DOHH2 (cell line): ENCODE data around the gene RASL11A.

Experiments used
- H3F3A ChIP-seq: fragments of 200-600 bp; sonication (generic), shearing (Covaris generic); 2 replicates; pipeline ENCODE4 v1.6.0; 2016; ENCODE audit warnings: antibody characterized with exemption, mild to moderate bottlenecking; ENCODE audit not compliant: control insufficient read depth, insufficient read depth
- H3K27ac ChIP-seq: fragments of 200-600 bp; sonication (generic); 2 replicates; pipeline ENCODE4 v1.5.1; 2014; ENCODE audit warnings: low read depth, mild to moderate bottlenecking, low read length, moderate library complexity
- H3K27me3 ChIP-seq: fragments of 200-600 bp; sonication (generic); 2 replicates; pipeline ENCODE4 v1.6.1; 2014; ENCODE audit warnings: mild to moderate bottlenecking, low read length, mixed read lengths; ENCODE audit not compliant: control insufficient read depth
- H3K36me3 ChIP-seq: fragments of 200-600 bp; sonication (generic); 2 replicates; pipeline ENCODE4 v1.6.1; 2014; ENCODE audit warnings: mild to moderate bottlenecking, low read length, moderate library complexity, mixed read lengths; ENCODE audit not compliant: control insufficient read depth
- H3K4me1 ChIP-seq: fragments of 200-600 bp; sonication (generic); 2 replicates; pipeline ENCODE4 v1.6.1; 2014; ENCODE audit warnings: mild to moderate bottlenecking, low read length, mixed read lengths; ENCODE audit not compliant: control insufficient read depth
- H3K4me2 ChIP-seq: fragments of 200-600 bp; sonication (generic); 2 replicates; pipeline ENCODE4 v1.6.0; 2014; ENCODE audit warnings: mild to moderate bottlenecking, low read length, moderate library complexity
- H3K4me3 ChIP-seq: fragments of 200-600 bp; sonication (generic); 2 replicates; pipeline ENCODE4 v1.5.1; 2014; ENCODE audit warnings: mild to moderate bottlenecking, low read length, mixed read lengths
- H3K79me2 ChIP-seq: fragments of 200-600 bp; sonication (generic); 2 replicates; pipeline ENCODE4 v1.6.1; 2014; ENCODE audit warnings: mild to moderate bottlenecking, low read length, mixed read lengths; ENCODE audit not compliant: control insufficient read depth
- H3K9me2 ChIP-seq: fragments of 200-600 bp; sonication (generic); replicated peaks from 2 replicates; pipeline ENCODE4 v1.6.1; 2014; ENCODE audit warnings: mild to moderate bottlenecking, low read length, mixed read lengths; ENCODE audit not compliant: control insufficient read depth
- H3K9me3 ChIP-seq: fragments of 200-600 bp; sonication (generic); 2 replicates; pipeline ENCODE4 v1.6.1; 2014; ENCODE audit warnings: antibody characterized with exemption, low read length, mixed read lengths; ENCODE audit not compliant: control insufficient read depth, insufficient read depth
- H4K20me1 ChIP-seq: fragments of 200-600 bp; sonication (generic); 2 replicates; pipeline ENCODE4 v1.6.0; 2014; ENCODE audit warnings: low read depth, mild to moderate bottlenecking, antibody characterized with exemption, low read length, moderate library complexity; ENCODE audit not compliant: control insufficient read depth, insufficient read depth
- CTCF ChIP-seq: fragments of 200-600 bp; sonication (generic); IDR thresholded peaks from one replicate; pipeline ENCODE4 v1.5.1; 2014; ENCODE audit warnings: antibody characterized with exemption, mild to moderate bottlenecking, low read depth, low read length; ENCODE audit not compliant: poor library complexity, severe bottlenecking
- EZH2phosphoT487 ChIP-seq: fragments of 200-600 bp; sonication (generic); IDR thresholded peaks from 2 replicates; pipeline ENCODE4 v1.6.1; 2017; ENCODE audit warnings: borderline replicate concordance, mild to moderate bottlenecking, antibody characterized with exemption, low read length, moderate library complexity, mixed read lengths

RASL11A gene

GRCh38 chr13:27261396-27261795 lies 9.2 kb upstream of the RASL11A start:
- no peaks in the 10 kb centered on the region for H3K9me2 ChIP-seq
- peaks cover 66% of the 10 kb centered on the region for H3K36me3 ChIP-seq
- H3K9me3 ChIP-seq = no peaks in the 10 kb centered on the region
- H3K4me2 ChIP-seq = no peak overlapping the region
- H3K27ac ChIP-seq = no peak overlapping the region
- H3K4me3 ChIP-seq = no peak overlapping the region
- H3K27me3 ChIP-seq = no peaks in the 10 kb centered on the region
- H3K4me1 ChIP-seq = peaks cover 68% of the 10 kb centered on the region
- H3F3A ChIP-seq = peaks cover 72% of the 10 kb centered on the region
- TF ChIP-seq CTCF = no peak
- no peak for TF ChIP-seq EZH2phosphoT487
- H3K79me2 ChIP-seq = peaks cover 37% of the 10 kb centered on the region
- H4K20me1 ChIP-seq = no peaks in the 10 kb centered on the region

- no peak overlapping the region for H3K27ac ChIP-seq
- H3K4me1 ChIP-seq = peaks cover 59% of the 10 kb centered on the region
- H3K27me3 ChIP-seq = no peaks in the 10 kb centered on the region
- peaks cover 16% of the 10 kb centered on the region for H3K79me2 ChIP-seq
- H4K20me1 ChIP-seq = no peaks in the 10 kb centered on the region
- no peaks in the 10 kb centered on the region for H3K9me3 ChIP-seq
- no peak overlapping the region for H3K4me2 ChIP-seq
- no peaks in the 10 kb centered on the region for H3K9me2 ChIP-seq
- peaks cover 61% of the 10 kb centered on the region for H3F3A ChIP-seq
- no peak overlapping the region for H3K4me3 ChIP-seq
- TF ChIP-seq EZH2phosphoT487 = no peak
- no peak for TF ChIP-seq CTCF
- H3K36me3 ChIP-seq = peaks cover 48% of the 10 kb centered on the region
These were observed 7.2 kb upstream of the RASL11A start for GRCh38 chr13:27263438-27263837.

GRCh38 chr13:27264181-27264580 lies 6.4 kb upstream of the RASL11A start:
- no peaks in the 10 kb centered on the region for H3K9me2 ChIP-seq
- no peaks in the 10 kb centered on the region for H4K20me1 ChIP-seq
- H3K27me3 ChIP-seq = no peaks in the 10 kb centered on the region
- H3K4me2 ChIP-seq = no peak overlapping the region
- H3K9me3 ChIP-seq = no peaks in the 10 kb centered on the region
- H3K79me2 ChIP-seq = peaks cover 9% of the 10 kb centered on the region
- peak overlapping the region; percentile 0; the same call in 1 of the 2 replicates for H3K27ac ChIP-seq
- H3K36me3 ChIP-seq = peaks cover 40% of the 10 kb centered on the region
- H3F3A ChIP-seq = peaks cover 53% of the 10 kb centered on the region
- no peak overlapping the region for H3K4me3 ChIP-seq
- H3K4me1 ChIP-seq = peaks cover 52% of the 10 kb centered on the region
- TF ChIP-seq CTCF (no peak), EZH2phosphoT487 (no peak)

- Histone ChIP-seq H3K4me1 (peaks cover 47% of the 10 kb centered on the region), H3K36me3 (peaks cover 36% of the 10 kb centered on the region), H3K27me3 (no peaks in the 10 kb centered on the region), H3K27ac (peak overlapping the region; percentile 0; the same call in 1 of the 2 replicates), H3K9me3 (no peaks in the 10 kb centered on the region), H4K20me1 (no peaks in the 10 kb centered on the region), H3F3A (peaks cover 48% of the 10 kb centered on the region), H3K79me2 (peaks cover 4% of the 10 kb centered on the region), H3K4me3 (no peak overlapping the region), H3K4me2 (no peak overlapping the region), H3K9me2 (no peaks in the 10 kb centered on the region)
- TF ChIP-seq CTCF (no peak), EZH2phosphoT487 (no peak)
These were observed 6.0 kb upstream of the RASL11A start for GRCh38 chr13:27264648-27265047.
